B cell (primary cell): ENCODE data around the gene SMC4.

Experiments used
- EZH2 ChIP-seq: IDR thresholded peaks from 2 replicates; pipeline ENCODE4 v1.6.1; 2012; ENCODE audit warnings: borderline replicate concordance, low read depth, mild to moderate bottlenecking, moderate library complexity, low read length; ENCODE audit not compliant: insufficient read depth, poor library complexity, severe bottlenecking
- TF ChIP-seq, protein P1 (sequence below): fragments of 200-600 bp; IDR thresholded peaks from one replicate; pipeline ENCODE4 v1.8.0; 2022; ENCODE audit warnings: antibody characterized with exemption, mild to moderate bottlenecking

DNA sequence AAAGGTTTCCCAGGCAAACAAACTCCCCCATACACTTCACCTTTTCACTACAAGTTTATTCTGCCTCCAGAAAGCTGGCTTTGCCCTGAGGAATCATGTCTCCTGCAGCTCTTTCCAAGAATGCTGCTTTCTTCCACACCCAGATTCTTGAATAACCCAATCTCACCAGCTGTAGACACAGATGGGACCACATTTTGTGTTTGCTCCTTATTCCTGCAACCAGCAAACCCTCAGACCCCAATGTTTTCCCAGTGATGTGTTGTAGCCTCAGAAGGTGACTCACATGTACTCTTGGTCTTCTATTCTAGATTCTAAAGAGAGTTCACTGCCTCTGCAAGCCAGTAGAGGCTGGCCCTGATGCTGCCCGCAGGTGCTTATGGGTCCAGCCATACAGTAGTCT, 73.8 kb downstream of the SMC4 start:
- TF ChIP-seq, protein P1, sequence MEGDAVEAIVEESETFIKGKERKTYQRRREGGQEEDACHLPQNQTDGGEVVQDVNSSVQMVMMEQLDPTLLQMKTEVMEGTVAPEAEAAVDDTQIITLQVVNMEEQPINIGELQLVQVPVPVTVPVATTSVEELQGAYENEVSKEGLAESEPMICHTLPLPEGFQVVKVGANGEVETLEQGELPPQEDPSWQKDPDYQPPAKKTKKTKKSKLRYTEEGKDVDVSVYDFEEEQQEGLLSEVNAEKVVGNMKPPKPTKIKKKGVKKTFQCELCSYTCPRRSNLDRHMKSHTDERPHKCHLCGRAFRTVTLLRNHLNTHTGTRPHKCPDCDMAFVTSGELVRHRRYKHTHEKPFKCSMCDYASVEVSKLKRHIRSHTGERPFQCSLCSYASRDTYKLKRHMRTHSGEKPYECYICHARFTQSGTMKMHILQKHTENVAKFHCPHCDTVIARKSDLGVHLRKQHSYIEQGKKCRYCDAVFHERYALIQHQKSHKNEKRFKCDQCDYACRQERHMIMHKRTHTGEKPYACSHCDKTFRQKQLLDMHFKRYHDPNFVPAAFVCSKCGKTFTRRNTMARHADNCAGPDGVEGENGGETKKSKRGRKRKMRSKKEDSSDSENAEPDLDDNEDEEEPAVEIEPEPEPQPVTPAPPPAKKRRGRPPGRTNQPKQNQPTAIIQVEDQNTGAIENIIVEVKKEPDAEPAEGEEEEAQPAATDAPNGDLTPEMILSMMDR, result no peak
- TF ChIP-seq EZH2, result no peak
